Hepatocyte (in vitro differentiated cells): ENCODE results near the gene COL19A1. TPM values are rescaled to one million over a fixed set of nuclear protein-coding genes. Genes with fewer than 3 reads are reported as not detected.

Experiments
- DNase-seq: peaks from one replicate; pipeline ENCODE4 v3.0.0-alpha.2; 2016; ENCODE audit warnings: low spot score
- H2AFZ ChIP-seq: fragments of 200-600 bp; sonication (generic); 2 replicates; pipeline ENCODE4 v1.6.0; 2016; ENCODE audit warnings: antibody characterized with exemption, mild to moderate bottlenecking
- H3K27ac ChIP-seq: fragments of 200-600 bp; sonication (generic); 2 replicates; pipeline ENCODE4 v1.5.1; 2016; ENCODE audit warnings: mild to moderate bottlenecking
- H3K27me3 ChIP-seq: fragments of 200-600 bp; sonication (generic); 2 replicates; pipeline ENCODE4 v1.6.1; 2016
- H3K36me3 ChIP-seq: fragments of 200-600 bp; sonication (generic); replicated peaks from 2 replicates; pipeline ENCODE4 v1.5.1; 2016; ENCODE audit warnings: low read depth; ENCODE audit not compliant: insufficient read depth
- H3K4me1 ChIP-seq: fragments of 200-600 bp; sonication (generic); 2 replicates; pipeline ENCODE4 v1.5.1; 2016; ENCODE audit warnings: mild to moderate bottlenecking, moderate library complexity; ENCODE audit not compliant: insufficient read depth
- H3K4me2 ChIP-seq: fragments of 200-600 bp; sonication (generic); 2 replicates; pipeline ENCODE4 v1.6.0; 2016
- H3K4me3 ChIP-seq: fragments of 200-600 bp; sonication (generic); 2 replicates; pipeline ENCODE4 v1.5.1; 2016; ENCODE audit warnings: mild to moderate bottlenecking
- H3K79me2 ChIP-seq: fragments of 200-600 bp; sonication (generic); 2 replicates; pipeline ENCODE4 v1.6.0; 2017; ENCODE audit warnings: mild to moderate bottlenecking
- H3K9me2 ChIP-seq: fragments of 200-600 bp; sonication (generic); replicated peaks from 2 replicates; pipeline ENCODE4 v1.6.0; 2017; ENCODE audit warnings: mild to moderate bottlenecking; ENCODE audit not compliant: insufficient read depth
- H3K9me3 ChIP-seq: fragments of 200-600 bp; sonication (generic); 2 replicates; pipeline ENCODE4 v1.5.1; 2016; ENCODE audit warnings: low read depth, mild to moderate bottlenecking
- H4K20me1 ChIP-seq: fragments of 200-600 bp; sonication (generic); 2 replicates; pipeline ENCODE4 v1.6.0; 2016; ENCODE audit warnings: mild to moderate bottlenecking; ENCODE audit not compliant: insufficient read depth, poor library complexity, severe bottlenecking
- EZH2 ChIP-seq: fragments of 200-600 bp; sonication (generic); IDR thresholded peaks from 2 replicates; pipeline ENCODE4 v1.6.1; 2016; ENCODE audit warnings: antibody characterized with exemption, mild to moderate bottlenecking, borderline replicate concordance
- EZH2phosphoT487 ChIP-seq: fragments of 200-600 bp; sonication (generic); IDR thresholded peaks from one replicate; pipeline ENCODE4 v1.6.1; 2018; ENCODE audit warnings: antibody characterized with exemption, mild to moderate bottlenecking, low read depth, moderate library complexity; ENCODE audit not compliant: unreplicated experiment, severe bottlenecking
- WGBS: methylation state at CpG from one replicate; pipeline ENCODE4 v1.1.6; 2016; ENCODE audit warnings: low lambda C conversion rate; ENCODE audit errors: missing lambda C conversion rate; 5-methylcytosine and 5-hydroxymethylcytosine counted together
- polyA plus RNA-seq: library from polyadenylated mRNA; unstranded; fragments of >200 nt; fragmentation: Nextera tagmentation; extraction: Ambion mirVana; gene quantifications from 2 replicates; pipeline ENCODE4 v1.2.1, GENCODE V29; 2016
- total RNA-seq: library from RNA; depleted of rRNA; stranded (reverse); fragments of >200 nt; gene quantifications from 2 replicates; pipeline ENCODE4 v1.2.3, GENCODE V29; 2014
- TF ChIP-seq, protein P1 (sequence below): fragments of 200-600 bp; sonication (generic); IDR thresholded peaks from 2 replicates; pipeline ENCODE4 v1.5.1; 2016; ENCODE audit warnings: antibody characterized with exemption, mild to moderate bottlenecking; ENCODE audit not compliant: poor library complexity

Gene COL19A1
- total and polyA plus RNA-seq, 2 experiments from 2014 or later = 1.1 to 1.2 TPM

DNA sequence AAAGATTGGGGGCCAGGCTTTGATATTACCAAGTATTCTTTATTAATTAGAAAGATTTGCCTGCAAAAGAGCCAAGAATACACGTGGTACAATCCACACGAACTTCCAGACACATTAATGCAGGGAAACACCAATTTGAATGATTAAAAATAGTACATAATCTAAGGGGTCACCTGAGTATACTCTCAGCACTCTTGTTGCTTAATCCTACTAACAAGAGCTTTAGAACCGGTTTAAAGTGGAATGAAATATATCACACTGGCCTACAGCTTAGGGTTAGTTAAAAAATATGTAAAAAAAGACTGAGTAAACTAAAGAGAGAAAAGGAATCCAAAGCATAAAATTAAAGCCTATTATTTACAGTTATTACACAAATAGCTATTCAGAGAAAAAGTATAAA lies 387.6 kb downstream of the COL19A1 start:
- Histone ChIP-seq H3K4me1 (no peaks in the 10 kb centered on the region), H3K9me2 (no peaks in the 10 kb centered on the region), H3K79me2 (no peaks in the 10 kb centered on the region), H3K4me2 (no peak overlapping the region), H3K36me3 (no peaks in the 10 kb centered on the region), H2AFZ (no peak overlapping the region), H4K20me1 (no peaks in the 10 kb centered on the region), H3K9me3 (no peaks in the 10 kb centered on the region), H3K27ac (no peak overlapping the region), H3K4me3 (no peak overlapping the region), H3K27me3 (no peaks in the 10 kb centered on the region)
- DNase-seq = no peak
- TF ChIP-seq EZH2phosphoT487 (no peak), EZH2 (no peak)
- TF ChIP-seq, protein P1, sequence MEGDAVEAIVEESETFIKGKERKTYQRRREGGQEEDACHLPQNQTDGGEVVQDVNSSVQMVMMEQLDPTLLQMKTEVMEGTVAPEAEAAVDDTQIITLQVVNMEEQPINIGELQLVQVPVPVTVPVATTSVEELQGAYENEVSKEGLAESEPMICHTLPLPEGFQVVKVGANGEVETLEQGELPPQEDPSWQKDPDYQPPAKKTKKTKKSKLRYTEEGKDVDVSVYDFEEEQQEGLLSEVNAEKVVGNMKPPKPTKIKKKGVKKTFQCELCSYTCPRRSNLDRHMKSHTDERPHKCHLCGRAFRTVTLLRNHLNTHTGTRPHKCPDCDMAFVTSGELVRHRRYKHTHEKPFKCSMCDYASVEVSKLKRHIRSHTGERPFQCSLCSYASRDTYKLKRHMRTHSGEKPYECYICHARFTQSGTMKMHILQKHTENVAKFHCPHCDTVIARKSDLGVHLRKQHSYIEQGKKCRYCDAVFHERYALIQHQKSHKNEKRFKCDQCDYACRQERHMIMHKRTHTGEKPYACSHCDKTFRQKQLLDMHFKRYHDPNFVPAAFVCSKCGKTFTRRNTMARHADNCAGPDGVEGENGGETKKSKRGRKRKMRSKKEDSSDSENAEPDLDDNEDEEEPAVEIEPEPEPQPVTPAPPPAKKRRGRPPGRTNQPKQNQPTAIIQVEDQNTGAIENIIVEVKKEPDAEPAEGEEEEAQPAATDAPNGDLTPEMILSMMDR = no peak
- WGBS = 82% methylated on average over 3 of the region's 3 CpGs

DNA sequence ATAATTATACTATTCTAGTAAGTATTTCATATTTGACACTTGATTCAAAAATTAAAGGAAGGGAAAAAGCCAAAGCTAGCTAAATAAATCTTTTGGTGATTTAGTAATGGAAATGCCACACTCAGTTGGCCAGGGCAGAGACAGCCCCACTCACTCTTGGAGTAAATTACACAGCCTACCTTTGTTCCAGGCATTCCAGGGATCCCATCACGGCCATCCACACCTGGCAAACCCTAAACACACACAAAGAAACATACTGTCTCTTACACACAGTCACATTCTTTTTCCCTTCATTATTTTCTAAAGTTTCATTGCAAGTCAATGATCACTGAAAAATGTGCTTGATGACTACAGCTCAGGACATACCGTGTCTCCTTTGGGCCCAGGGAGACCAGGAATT lies 388.4 kb downstream of the COL19A1 start:
- 79% methylated on average over 2 of the region's 2 CpGs for WGBS
- no peaks in the 10 kb centered on the region for H3K27me3 ChIP-seq
- H3K36me3 ChIP-seq = no peaks in the 10 kb centered on the region
- H3K4me1 ChIP-seq = no peaks in the 10 kb centered on the region
- no peaks in the 10 kb centered on the region for H4K20me1 ChIP-seq
- no peak overlapping the region for H2AFZ ChIP-seq
- H3K79me2 ChIP-seq = no peaks in the 10 kb centered on the region
- no peak overlapping the region for H3K4me2 ChIP-seq
- H3K9me3 ChIP-seq = no peaks in the 10 kb centered on the region
- no peaks in the 10 kb centered on the region for H3K9me2 ChIP-seq
- DNase-seq = no peak
- TF ChIP-seq, protein P1 = no peak
- TF ChIP-seq EZH2phosphoT487 = no peak
- no peak for TF ChIP-seq EZH2
- no peak overlapping the region for H3K4me3 ChIP-seq
- no peak overlapping the region for H3K27ac ChIP-seq

DNA sequence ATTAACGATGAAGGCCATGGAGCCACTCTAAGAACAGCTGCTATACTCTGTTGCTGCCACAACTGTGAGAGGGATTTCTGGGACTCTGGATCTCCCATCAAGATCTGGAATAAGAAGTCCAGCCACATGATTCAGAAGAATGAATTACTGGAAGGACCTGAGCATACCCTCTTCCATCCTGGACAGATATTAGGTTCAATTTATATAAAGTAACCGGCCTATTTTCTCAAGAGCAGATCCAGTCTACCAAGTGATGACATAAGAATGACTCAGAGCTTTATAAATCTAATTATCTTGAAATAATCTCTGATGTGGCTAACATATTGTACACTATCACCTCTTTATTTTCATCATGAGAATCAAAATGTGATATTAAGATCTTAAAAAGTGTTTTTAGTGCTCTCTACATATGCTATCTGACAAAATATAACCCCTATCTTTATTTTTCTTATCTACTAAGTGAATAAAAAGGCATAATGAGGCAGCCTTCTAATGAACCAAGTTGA lies 391.5 kb downstream of the COL19A1 start:
- 95% methylated on average over 2 of the region's 2 CpGs for WGBS
- Histone ChIP-seq H2AFZ (no peak overlapping the region), H3K9me3 (no peaks in the 10 kb centered on the region), H3K4me3 (no peak overlapping the region), H4K20me1 (no peaks in the 10 kb centered on the region), H3K4me1 (no peaks in the 10 kb centered on the region), H3K4me2 (no peak overlapping the region), H3K9me2 (no peaks in the 10 kb centered on the region), H3K27me3 (no peaks in the 10 kb centered on the region), H3K27ac (no peak overlapping the region), H3K79me2 (no peaks in the 10 kb centered on the region), H3K36me3 (no peaks in the 10 kb centered on the region)
- TF ChIP-seq, protein P1 = no peak
- TF ChIP-seq EZH2 = no peak
- TF ChIP-seq EZH2phosphoT487 = no peak
- no peak for DNase-seq

DNA sequence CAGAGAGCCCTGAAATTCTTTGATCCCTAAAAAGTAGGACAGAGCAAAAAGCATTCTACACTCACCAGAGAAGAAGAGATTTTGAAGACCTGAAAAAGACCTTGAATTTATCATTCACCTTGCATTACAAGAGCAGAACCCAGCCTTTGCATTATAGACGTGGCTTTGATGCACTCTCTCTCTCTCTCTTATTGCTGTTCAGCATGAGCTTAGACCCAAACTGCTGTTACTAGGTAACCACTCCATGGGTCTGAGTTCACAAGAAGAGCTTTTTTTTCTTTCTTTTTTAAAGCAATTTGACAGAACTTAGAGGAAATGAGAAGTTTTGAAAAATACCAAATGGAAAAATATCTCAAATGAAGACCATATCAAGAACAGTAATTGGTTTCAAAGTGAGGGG lies 392.1 kb downstream of the COL19A1 start:
- no peak for TF ChIP-seq EZH2
- TF ChIP-seq, protein P1 = no peak
- no peak for TF ChIP-seq EZH2phosphoT487
- no peak for DNase-seq
- Histone ChIP-seq H3K9me3 (no peaks in the 10 kb centered on the region), H3K4me3 (no peak overlapping the region), H3K4me2 (no peak overlapping the region), H3K36me3 (no peaks in the 10 kb centered on the region), H2AFZ (no peak overlapping the region), H3K9me2 (no peaks in the 10 kb centered on the region), H3K79me2 (no peaks in the 10 kb centered on the region), H3K27ac (no peak overlapping the region), H3K4me1 (no peaks in the 10 kb centered on the region), H3K27me3 (no peaks in the 10 kb centered on the region), H4K20me1 (no peaks in the 10 kb centered on the region)
- WGBS = 57% methylated on average over 1 of the region's 1 CpG
